Globus pallidus (tissue), 1 donor: ENCODE results near the gene PHF20.
"Not testable (repeated sequence)": the region's sequence is repeated elsewhere in the genome, so short reads cannot be mapped to it uniquely, and the experiment has no call there.

Experiments
- DNase-seq: peaks from one replicate; pipeline ENCODE4 v3.0.0-alpha.2; 2015; ENCODE audit warnings: low spot score

The PHF20 gene

DNA sequence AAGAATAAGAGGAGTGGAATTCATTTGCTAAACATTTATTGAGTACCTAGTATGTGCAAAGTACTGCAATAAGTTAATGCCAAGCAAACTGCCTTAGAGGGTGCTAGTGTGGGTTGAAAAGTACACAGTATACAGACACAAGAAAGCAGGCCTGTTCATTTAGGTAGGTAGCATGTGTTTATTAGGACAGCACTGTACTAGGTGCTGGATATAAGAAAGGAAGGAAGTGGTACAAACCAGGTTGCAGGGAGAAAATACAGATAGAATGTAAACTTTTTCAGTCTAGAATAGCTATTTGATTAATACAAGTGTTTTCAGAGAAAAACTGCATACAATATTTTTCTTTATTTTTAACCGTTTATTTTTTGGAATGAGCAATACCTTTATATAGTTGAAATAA, 68.1 kb downstream of the PHF20 start:
- DNase-seq, result no peak

DNA sequence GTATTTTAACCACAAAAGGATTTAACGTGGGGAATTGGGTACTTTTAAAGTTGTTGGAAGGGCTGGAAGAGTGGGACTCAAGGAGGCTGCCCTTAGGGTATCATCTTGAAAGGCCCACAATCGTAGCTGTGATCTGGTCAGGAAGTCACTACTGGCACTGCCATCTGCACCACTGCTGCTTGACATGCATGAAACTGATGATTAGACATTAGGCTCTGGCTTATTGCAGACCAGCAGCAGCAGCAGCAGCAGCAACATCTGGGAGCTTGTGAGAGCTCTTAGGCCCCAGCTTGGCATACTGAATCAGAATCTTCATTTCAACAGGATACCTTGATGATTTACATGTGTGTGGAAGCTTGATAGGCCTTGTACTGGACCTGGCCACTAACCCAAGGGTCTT, 68.6 kb downstream of the PHF20 start:
- no peak for DNase-seq

DNA sequence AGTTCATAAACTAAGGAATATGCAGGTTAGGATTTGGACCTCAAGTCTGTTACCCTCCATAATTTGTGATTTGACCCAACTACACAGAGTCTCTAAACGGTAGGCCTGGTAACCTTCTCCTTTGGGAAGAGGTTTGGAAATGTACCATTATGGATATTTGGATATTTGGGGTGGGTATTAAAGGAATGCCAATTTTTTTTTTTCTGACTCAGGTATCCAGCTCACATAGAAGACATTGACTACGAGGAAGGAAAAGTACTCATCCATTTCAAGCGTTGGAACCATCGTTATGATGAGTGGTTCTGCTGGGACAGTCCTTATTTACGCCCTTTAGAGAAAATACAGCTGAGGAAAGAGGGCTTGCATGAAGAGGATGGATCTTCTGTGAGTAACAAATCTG, 70.5 kb downstream of the PHF20 start:
- DNase-seq, result no peak

DNA sequence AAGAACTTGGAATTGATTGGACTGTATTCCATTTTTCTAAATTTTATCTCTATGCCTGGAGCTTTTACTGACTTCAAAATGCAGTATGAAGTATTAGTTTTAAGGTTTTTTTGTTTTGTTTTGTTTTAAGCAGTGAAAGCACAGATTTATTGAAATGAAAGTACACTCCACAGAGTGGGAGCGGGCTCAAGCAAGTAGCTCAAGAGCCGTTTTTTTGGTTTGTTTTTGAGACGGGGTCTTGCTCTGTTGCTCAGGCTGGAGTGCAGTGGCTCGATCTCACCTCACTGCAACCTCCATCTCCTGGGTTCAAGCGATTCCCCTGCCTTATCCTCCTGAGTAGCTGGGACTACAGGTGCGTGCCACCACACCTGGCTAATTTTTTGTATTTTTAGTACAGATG, 72.1 kb downstream of the PHF20 start:
- DNase-seq, result not testable (repeated sequence)

DNA sequence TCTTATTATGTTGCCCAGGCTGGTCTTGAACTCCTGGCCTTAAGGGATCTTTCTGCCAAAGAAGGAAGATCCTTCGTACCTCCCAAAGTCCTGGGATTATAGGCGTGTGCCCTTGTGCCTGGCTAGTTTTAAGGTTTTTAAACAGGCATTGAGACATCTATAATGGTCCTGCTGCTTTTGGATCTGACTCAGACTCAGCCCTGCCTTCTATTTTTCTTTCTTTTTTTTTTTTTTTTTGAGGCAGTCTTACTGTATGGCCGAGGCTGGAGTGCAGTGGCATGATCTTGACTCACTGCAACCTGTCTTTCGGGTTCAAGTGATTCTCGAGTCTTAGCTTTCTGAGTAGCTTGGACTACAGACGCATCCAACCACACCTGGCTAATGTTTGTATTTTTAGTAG, 73.7 kb downstream of the PHF20 start:
- DNase-seq, result no peak

DNA sequence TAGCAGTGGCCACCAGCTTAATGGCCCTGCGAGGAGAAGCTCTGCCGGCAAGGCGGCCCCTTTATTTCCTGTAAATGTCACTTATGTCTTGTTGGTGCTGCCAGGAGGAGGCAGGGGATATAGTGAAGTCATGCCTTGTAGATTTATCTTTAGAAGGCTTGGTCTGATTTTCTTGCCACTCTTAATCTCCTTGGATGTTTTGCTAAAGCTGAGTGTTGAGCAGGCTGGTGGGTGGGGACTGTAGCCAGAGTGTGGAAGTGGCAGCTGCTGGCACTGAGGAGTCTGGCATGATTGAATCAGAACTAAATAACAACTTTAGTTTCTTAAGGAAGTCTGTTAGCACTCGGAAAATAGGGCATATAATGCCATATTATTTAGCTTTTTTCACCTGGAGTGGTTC, 77.9 kb downstream of the PHF20 start:
- no peak for DNase-seq

DNA sequence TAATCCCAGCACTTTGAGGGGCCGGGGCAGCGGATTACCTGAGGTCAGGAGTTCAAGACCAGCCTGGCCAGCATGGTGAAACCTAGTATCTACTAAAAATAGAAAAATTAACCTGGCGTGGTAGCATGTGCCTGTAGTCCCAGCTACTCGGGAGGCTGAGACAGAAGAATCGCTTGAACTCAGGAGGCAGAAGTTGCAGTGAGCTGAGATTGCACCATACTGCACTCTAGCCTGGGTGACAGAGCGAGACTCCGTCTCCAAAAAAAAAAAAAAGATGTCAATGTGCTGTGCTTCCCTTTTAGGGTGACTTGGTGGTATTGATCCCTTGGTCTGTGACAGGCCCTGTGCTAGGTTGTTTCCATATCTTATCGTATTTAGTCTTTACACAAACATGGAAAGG, 79.8 kb downstream of the PHF20 start:
- not testable (repeated sequence) for DNase-seq

DNA sequence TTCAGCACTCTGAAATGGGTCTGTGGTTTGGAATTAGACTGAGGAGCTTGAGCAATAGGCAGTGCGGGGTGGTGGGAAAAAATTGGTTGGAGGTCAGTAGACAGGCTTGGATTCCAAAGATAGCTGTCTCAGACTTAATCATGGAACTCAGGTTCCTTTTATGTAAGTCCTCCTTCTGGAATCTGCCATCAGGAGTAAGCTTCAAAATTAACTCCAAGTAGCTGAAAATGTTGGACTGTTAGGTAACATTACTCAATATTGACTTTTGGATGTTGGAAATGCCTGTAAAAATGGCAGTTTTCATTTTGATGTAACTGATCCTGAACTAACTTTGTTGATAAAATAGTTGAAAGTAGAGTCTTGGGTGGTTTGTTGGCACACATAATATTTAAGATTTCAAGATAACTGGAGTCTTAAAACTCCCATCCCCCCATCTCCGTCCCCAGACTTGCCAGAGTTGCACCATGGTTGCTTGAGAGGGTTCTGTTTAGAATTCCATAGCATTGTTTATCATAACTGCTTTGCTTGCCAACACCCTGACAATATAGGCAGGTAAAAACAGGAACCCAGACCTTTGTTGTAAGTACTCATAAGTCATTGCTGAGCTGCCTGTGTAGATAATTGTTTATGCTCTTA, 83.0 kb downstream of the PHF20 start:
- DNase-seq, result no peak

DNA sequence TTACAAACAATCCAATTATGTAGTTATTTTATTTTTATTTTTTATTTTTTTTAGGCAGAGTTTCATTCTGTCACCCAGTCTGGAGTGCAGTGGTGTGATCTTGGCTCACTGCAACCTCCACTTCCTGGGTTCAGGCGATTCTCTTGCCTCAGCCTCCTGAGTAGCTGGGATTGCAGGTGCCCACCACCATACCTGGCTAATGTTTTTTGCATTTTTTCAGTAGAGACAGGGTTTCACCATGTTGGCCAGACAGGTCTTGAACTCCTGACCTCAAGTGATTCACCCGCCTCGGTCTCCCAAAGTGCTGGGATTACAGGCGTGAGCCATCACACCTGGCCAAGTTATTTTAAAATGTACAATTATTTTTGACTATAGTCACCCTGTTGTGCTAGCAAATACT, 83.8 kb downstream of the PHF20 start:
- not testable (repeated sequence) for DNase-seq

DNA sequence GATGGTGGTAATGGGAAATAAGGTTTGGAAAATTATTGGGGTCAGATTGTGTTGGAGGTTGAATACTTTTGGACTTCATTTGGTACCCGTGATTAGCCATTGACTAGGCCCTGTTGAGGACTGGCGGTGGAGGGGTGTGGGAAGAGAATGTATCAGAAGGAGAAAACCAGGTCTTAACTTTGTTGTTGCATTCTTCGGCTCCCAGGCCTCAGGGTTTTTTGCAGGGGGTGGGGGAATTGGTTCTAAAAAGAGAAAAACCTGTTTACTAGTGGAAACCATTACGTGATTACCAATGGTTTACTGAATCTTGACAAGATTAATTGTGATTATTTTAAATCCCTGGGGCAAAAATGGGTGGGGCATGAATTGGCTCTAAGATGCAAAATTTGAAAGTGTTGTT, 85.1 kb downstream of the PHF20 start:
- DNase-seq, result no peak

DNA sequence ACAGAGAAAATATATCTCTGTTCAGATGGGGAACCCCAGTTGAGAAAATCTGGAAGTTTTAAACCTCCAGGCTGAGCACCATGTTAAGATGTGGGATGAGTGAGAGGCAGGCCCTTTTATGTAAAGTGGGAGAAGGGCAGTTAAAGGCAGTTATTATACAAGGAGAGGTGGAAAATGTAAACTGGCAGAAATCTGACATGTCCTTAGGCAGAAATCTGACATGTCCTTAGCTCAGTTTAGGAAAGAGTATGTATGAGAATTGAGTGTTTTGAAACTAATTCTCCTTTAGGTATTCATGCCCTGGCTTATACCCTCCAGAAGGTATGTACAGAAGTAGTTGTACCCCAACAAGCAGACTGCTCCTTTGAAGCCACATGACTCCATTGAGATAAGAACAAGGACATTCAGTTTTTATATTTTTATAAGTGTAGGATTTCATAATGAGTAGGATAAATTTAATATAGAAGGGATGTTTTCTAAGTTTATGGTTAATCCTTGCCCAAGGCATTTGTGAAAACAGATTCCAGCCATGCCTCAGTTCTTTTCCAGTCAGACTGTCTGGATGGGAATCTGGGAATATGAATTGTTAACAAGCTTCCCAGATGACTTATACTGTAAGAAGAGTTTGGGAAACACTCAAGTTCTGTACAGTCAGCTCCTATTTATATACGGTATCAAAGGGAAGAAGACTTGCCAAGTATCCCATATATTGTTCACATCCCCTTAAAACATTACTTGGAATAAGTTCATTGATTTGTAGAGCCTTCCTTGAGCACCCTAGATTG, 94.8 kb downstream of the PHF20 start:
- DNase-seq, result no peak

DNA sequence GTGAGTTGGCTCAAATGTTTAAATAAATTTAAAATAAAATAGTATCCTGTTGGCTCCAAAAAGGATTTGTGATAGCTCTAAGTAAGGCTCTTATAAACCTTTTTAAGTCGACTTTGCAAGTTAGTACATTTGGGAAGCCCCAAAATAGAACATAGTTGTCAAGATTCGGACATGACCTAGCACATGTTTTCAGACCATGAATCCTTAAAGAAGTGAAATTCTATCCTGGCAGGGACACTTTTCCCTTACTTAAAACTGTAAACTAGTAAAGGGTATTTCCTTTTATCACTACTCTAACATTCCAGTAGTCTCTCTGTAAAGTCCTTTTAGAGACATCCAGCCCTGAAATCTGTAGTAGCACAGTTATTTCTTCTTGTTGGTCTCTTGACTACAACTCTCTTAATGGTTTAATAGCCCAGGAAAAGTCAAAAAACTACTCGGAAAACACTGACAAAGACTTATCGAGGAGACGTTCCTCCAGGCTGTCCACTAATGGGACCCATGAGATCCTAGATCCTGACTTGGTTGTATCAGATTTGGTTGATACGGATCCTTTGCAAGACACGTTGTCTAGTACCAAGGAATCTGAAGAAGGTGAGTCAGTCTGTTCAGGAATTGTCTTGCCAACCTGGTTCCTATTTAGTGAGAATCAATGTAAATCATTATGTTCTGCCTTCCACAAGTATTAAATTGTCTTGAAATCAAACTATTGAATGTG, 98.9 kb downstream of the PHF20 start:
- DNase-seq, result no peak

DNA sequence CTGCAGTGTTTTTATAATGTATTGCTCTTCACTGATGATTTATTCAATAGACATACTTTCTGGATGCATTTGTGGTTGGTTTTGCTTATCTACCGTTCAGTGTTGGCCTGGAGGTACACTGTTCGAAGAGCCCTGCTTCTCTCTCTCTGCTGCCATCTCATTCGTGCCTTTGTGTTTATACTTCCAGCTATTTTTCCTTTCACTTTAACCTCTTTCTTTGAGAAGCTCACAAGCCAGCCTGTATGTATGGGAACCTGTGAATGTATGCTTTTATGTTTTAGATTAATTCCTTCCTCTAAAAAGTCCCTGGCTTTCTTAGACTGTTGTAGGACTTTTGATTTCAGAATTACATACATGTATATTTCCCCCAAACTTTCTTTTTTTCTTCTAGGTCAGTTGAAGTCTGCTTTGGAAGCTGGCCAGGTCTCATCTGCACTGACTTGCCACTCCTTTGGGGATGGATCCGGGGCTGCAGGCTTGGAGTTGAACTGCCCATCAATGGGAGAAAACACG, 99.5 kb downstream of the PHF20 start:
- DNase-seq, result no peak

DNA sequence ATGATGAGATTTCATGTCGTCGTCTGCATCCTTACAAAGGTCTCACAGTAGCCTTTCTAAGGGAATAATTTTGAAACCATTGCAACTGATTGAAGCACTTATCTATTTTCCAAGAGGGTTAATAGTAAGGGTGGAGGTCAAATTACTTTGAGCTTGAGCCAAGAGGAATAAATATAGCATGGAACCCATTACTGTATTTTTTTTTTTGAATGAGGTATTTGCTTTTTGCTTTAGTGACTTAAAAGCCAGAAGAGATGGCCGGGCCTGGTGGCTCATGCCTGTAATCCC, 104.2 kb downstream of the PHF20 start:
- DNase-seq, result no peak

DNA sequence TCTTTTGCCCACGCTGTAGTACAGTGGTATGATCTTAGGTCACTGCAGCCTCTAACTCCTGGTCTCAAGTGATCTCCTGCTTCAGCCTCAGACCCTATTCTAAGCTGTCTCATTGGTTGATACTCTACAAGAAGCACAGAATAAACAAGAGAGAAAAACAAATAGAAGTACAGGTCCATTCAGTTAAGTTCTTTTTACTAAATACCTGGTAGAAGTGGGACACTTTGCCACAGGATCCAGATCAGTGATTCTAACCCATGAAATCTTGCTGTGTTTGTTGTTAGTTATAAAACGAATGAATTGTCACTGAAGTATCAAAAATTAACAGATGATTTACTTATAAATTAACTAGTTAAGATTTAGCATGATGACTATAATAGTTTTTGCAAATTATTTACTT, 105.8 kb downstream of the PHF20 start:
- DNase-seq, result no peak

DNA sequence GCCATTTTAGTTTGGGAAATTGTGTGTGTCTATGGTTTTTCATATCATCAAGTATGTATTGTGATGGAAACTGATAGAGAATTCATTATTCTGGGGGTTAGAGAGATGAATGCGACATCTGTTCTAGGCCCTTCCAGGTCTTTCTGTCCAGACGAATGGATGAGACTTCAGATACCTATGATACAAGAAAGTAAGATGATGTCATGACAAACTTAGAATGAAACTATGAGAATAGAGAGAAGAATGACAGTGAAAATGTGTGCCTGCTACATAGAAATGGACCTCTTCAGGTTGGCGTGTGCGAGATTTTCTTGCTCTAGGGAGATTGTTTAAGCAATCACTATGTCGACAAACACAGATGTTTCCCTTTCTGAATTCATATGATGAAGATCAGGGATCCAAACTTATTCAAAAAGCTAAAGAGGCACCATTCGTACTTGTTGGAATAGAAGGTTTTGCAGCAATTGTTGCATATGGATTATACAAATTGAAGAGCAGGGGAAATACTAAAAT, 106.4 kb downstream of the PHF20 start:
- DNase-seq, result no peak

DNA sequence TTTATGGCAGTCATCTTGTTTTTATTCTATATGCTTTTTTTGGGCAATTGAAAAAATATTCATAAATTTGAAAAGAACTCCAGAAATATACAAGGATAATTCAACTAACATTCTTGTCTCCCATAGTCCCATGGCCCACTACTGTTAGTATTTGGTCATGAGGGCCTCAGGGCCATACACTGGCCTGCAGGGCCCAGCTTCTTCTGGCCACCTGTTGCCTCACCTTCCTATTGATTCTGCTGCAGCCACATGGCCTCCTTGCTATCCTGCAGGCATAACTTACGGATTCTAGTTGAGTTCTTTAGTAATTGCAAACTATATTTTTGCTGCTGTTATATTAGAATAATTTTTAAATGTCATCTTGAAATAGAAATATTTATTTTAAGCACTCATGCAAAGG, 109.9 kb downstream of the PHF20 start:
- no peak for DNase-seq

DNA sequence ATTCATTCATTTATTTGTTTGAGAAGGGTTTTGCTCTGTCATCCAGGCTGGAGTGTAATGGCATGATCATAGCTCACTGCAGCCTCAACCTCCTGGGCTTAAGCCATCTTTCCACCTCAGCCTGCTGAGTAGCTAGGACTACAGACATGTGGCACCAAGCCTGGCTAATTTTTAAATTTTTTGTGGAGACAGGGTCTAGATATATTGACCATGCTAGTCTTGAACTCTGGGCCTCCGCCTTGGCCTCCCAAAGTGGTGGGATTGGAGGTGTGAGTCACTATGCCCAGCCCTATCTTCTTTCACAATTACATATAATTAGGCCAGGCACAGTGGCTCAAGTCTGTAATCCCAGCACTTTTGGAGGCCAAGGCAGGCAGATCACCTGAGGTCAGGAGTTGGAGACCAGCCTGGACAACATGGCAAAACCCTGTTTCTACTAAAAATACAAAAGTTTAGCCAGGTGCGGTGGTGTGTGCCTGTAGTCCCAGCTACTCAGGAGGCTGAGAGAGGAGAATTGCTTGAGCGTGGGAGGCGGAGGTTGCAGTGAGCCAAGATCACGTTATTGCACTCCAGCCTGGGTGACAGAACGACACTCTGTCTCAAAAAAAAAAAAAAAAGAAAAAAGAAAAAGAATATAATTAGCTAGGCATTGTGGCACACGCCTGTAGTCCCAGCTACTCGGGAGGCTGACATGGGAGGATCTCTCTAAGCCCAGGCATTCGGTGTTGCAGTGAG, 110.8 kb downstream of the PHF20 start:
- not testable (repeated sequence) for DNase-seq

DNA sequence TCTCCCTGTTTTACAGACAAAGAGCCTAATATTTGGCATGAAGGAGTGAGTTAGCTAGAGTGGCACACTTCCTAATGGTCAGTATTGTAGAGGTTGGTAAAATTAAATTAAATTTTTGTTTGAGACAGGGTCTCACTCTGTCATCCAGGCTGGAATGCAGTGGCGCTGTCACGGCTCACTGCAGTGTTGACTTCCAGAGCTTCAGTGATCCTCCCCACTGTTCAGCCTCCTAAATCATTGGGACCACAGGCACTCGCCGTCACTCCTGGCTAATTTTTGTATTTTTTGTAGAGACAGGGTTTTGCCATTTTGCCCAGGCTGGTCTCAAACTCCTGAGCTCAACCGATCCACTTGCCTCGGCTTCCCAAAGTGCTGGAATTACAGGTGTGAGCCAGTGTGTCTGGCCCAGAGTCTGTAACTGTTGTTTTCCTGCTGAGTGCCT, 111.5 kb downstream of the PHF20 start:
- DNase-seq, result no peak

DNA sequence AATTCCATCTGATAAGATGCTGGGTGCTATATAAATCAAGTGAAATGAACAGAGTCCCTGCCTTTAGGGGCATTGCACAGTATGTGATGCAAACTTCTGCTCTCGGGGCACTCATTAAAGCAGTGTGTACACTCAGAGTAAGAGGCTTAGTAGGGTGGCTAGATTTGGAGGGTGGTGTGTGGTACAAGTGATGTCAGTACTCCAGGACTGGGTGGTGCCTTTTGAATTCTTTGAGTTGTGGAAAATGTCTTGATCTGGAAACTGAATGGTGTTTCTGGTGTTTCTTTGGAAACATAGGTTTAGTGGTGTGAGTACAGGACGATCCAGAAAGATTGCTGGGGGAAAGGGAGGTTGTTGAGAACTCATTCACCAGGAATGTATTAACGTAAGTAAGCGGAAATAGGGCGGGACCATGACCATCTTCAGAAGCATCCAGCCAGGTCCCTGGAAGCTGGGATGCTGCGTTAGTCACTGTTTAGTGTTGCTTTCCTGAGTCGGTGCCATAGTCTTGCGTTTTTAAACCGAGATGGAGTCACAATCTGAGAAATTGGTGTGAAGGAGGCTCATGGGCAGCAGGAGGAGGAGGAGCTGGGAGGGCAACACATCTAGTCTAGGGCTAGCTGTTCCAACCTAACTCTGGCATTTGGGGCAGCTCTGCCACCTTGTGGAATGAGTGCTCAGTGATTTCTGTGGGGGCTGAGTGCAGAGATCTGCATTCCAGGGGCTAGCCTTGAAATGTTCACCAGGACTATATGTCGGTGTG, 112.1 kb downstream of the PHF20 start:
- peak; percentile 71 for DNase-seq

DNA sequence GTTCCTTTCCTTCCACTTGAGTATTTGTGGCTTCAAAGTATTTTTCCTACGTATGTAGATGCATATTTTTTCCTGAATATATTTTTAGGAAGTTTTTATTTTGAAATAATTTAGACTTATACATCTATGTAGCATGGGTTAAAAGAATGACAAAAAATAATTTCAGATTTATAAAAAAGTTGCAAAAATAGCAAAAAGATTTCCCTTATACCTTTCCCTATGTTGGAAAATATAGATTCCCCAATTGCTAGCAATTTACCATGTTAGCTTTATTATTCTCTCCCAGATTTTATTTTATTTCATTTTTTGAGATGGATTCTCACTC, 112.7 kb downstream of the PHF20 start:
- DNase-seq, result no peak

DNA sequence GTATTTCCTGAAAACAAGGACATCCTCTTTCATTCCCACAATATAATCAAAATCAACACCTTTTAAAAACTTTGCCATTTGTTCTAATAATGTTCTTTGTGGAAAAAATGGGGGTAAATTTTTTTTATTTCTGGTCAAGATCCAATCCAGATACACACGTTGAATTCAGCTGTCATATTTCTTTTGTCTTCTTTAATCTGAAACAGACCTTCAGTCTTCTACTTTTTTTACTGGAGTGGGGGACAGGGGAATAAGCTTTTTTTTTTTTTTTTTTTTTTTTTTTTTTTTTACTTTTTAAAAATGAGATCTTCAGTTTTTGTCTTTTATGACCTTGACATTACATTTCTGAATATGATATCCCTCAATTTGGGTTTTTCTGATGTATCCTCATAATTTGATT, 113.4 kb downstream of the PHF20 start:
- no peak for DNase-seq
